CD4-positive, alpha-beta T cell treated with Interleukin-17A for 1 hour (primary cell): ENCODE results near the gene PLEKHG3.

Experiments used
- DNase-seq: peaks from one replicate; pipeline ENCODE4 v3.0.0-alpha.2; 2020

The PLEKHG3 gene

GRCh38 chr14:64728856-64729255, 24.6 kb downstream of the PLEKHG3 start:
- DNase-seq: no peak

- no peak for DNase-seq
These were observed 25.3 kb downstream of the PLEKHG3 start for GRCh38 chr14:64729386-64730060.

- no peak for DNase-seq
These were observed 25.8 kb downstream of the PLEKHG3 start for GRCh38 chr14:64730061-64730440.

GRCh38 chr14:64730681-64731080, 26.5 kb downstream of the PLEKHG3 start:
- no peak for DNase-seq

GRCh38 chr14:64731141-64731581, 26.9 kb downstream of the PLEKHG3 start:
- no peak for DNase-seq

- no peak for DNase-seq
These were observed 27.8 kb downstream of the PLEKHG3 start for GRCh38 chr14:64732066-64732465.

- no peak for DNase-seq
These were observed 28.4 kb downstream of the PLEKHG3 start for GRCh38 chr14:64732536-64733120.

GRCh38 chr14:64733321-64733720, 29.1 kb downstream of the PLEKHG3 start:
- DNase-seq: no peak

- peak; percentile 16 for DNase-seq
These were observed 29.7 kb downstream of the PLEKHG3 start for GRCh38 chr14:64733899-64734298.

- DNase-seq: peak; percentile 16
These were observed 30.8 kb downstream of the PLEKHG3 start for GRCh38 chr14:64734990-64735389.

- no peak for DNase-seq
These were observed 32.3 kb downstream of the PLEKHG3 start for GRCh38 chr14:64736271-64737169.

- no peak for DNase-seq
These were observed 33.4 kb downstream of the PLEKHG3 start for GRCh38 chr14:64737391-64738280.

GRCh38 chr14:64738281-64738804, 34.1 kb downstream of the PLEKHG3 start:
- no peak for DNase-seq

- no peak for DNase-seq
These were observed 37.0 kb downstream of the PLEKHG3 start for GRCh38 chr14:64741200-64741599.

- no peak for DNase-seq
These were observed 37.7 kb downstream of the PLEKHG3 start for GRCh38 chr14:64741961-64742360.

GRCh38 chr14:64743061-64743460, 38.8 kb downstream of the PLEKHG3 start:
- no peak for DNase-seq

- no peak for DNase-seq
These were observed 41.4 kb downstream of the PLEKHG3 start for GRCh38 chr14:64745511-64746091.

GRCh38 chr14:64746298-64747250, 42.4 kb downstream of the PLEKHG3 start:
- DNase-seq: no peak

GRCh38 chr14:64747327-64747726, 43.1 kb downstream of the PLEKHG3 start:
- DNase-seq: no peak

- no peak for DNase-seq
These were observed 44.3 kb downstream of the PLEKHG3 start for GRCh38 chr14:64748521-64748920.
